SK-N-SH (cell line): ENCODE data around the gene LILRB5. TPM values are rescaled to one million over a fixed set of nuclear protein-coding genes. Genes with fewer than 3 reads are reported as not detected.
A peak's percentile ranks its signal among the peaks of the same experiment; 100 is the strongest.
"Not testable (repeated sequence)": the region's sequence is repeated elsewhere in the genome, so short reads cannot be mapped to it uniquely, and the experiment has no call there.

Experiments used
- CTCF ChIA-PET: fragments of 300-600, 350-600 bp; formaldehyde crosslinking; extraction: SDS; loops from one replicate; lab custom pipeline; 2021; lab: Yijun Ruan, JAX
- POLR2A ChIA-PET: fragments of 350-600 bp; sonication (Branson Sonifier 250); formaldehyde crosslinking; extraction: SDS; loops from one replicate; lab custom pipeline; 2020; ENCODE audit warnings: antibody characterized with exemption, inconsistent platforms; lab: Yijun Ruan, JAX
- DNase-seq: peaks from one replicate; pipeline ENCODE4 v3.0.0; 2012
- H2AFZ ChIP-seq: fragments of 200-600 bp; sonication (generic); 2 replicates; pipeline ENCODE4 v1.8.1; 2016; ENCODE audit warnings: antibody characterized with exemption, mild to moderate bottlenecking, low read depth
- H3F3A ChIP-seq: fragments of 200-600 bp; sonication (generic); replicated peaks from 2 replicates; pipeline ENCODE3; 2016; ENCODE audit warnings: antibody characterized with exemption, mild to moderate bottlenecking; ENCODE audit not compliant: insufficient read depth
- H3K27ac ChIP-seq, 2 experiments: fragments of 200-500 bp in 1 of 2; fragments of 200-600 bp in 1 of 2; sonication (Bioruptor generic) in 1 of 2; sonication (generic), shearing (Covaris generic) in 1 of 2; 2 replicates each; pipeline versions ENCODE4 v1.5.1 to v1.6.1; 2014 to 2016; ENCODE audit warnings: low read depth in 2 of 2, inconsistent platforms in 1 of 2, low read length in 1 of 2, mild to moderate bottlenecking in 1 of 2, mixed read lengths in 1 of 2
- H3K27me3 ChIP-seq: fragments of 200-600 bp; sonication (generic), shearing (Covaris generic); 2 replicates; pipeline ENCODE4 v1.6.1; 2016; ENCODE audit warnings: mixed run types; ENCODE audit not compliant: insufficient read depth
- H3K36me3 ChIP-seq, 2 experiments: fragments of 200-500 bp in 1 of 2; fragments of 200-600 bp in 1 of 2; sonication (Bioruptor generic) in 1 of 2; sonication (generic) in 1 of 2; replicated peaks in 1 of 2; 2 replicates each; pipeline versions ENCODE3 to v1.5.1; 2014 to 2016; ENCODE audit warnings: low read length in 1 of 2, mild to moderate bottlenecking in 1 of 2; ENCODE audit not compliant: insufficient read depth in 2 of 2, control insufficient read depth in 1 of 2
- H3K4me1 ChIP-seq, 2 experiments: fragments of 200-500 bp in 1 of 2; fragments of 200-600 bp in 1 of 2; sonication (Bioruptor generic) in 1 of 2; sonication (generic), shearing (Covaris generic) in 1 of 2; 2 replicates each; pipeline versions ENCODE4 v1.5.1 to v1.6.1; 2014 to 2016; ENCODE audit warnings: low read depth in 1 of 2, low read length in 1 of 2, mixed run types in 1 of 2; ENCODE audit not compliant: insufficient read depth in 2 of 2, control insufficient read depth in 1 of 2
- H3K4me2 ChIP-seq: fragments of 200-600 bp; sonication (generic), shearing (Covaris generic); 2 replicates; pipeline ENCODE4 v1.6.1; 2017; ENCODE audit warnings: mixed run types
- H3K4me3 ChIP-seq, 2 experiments: fragments of 200-500 bp in 1 of 2; fragments of 200-600 bp in 1 of 2; sonication (Bioruptor generic) in 1 of 2; sonication (generic), shearing (Covaris generic) in 1 of 2; 2 replicates each; pipeline versions ENCODE4 v1.5.1 to v1.8.1; 2014 to 2016; ENCODE audit warnings: low read depth in 2 of 2, inconsistent platforms in 1 of 2, low read length in 1 of 2, mild to moderate bottlenecking in 1 of 2, mixed read lengths in 1 of 2, moderate library complexity in 1 of 2
- H3K79me2 ChIP-seq: fragments of 200-600 bp; sonication (generic); 2 replicates; pipeline ENCODE4 v1.8.1; 2017; ENCODE audit warnings: mild to moderate bottlenecking; ENCODE audit not compliant: insufficient read depth
- H3K9ac ChIP-seq: fragments of 200-600 bp; sonication (generic); 2 replicates; pipeline ENCODE4 v1.6.1; 2017; ENCODE audit warnings: mixed run types
- H3K9me2 ChIP-seq: fragments of 200-600 bp; sonication (generic); 2 replicates; pipeline ENCODE4 v1.6.1; 2017; ENCODE audit warnings: mixed run types
- H3K9me3 ChIP-seq: fragments of 200-600 bp; sonication (generic); 2 replicates; pipeline ENCODE4 v1.6.1; 2017; ENCODE audit warnings: mixed run types, mild to moderate bottlenecking, moderate library complexity
- H4K20me1 ChIP-seq: fragments of 200-600 bp; sonication (generic); 2 replicates; pipeline ENCODE4 v1.6.1; 2017; ENCODE audit warnings: mild to moderate bottlenecking, mixed run types; ENCODE audit not compliant: insufficient read depth
- EP300 ChIP-seq, 2 experiments: IDR thresholded peaks; 2 replicates each; pipeline versions ENCODE4 v1.4.0 to v1.6.1; 2012; ENCODE audit warnings: borderline replicate concordance in 1 of 2, low read depth in 1 of 2, low read length in 1 of 2
- EZH2phosphoT487 ChIP-seq: fragments of 200-600 bp; sonication (generic); IDR thresholded peaks from 2 replicates; pipeline ENCODE4 v1.6.1; 2017; ENCODE audit warnings: low read depth, mixed run types, mild to moderate bottlenecking, antibody characterized with exemption, moderate library complexity, borderline replicate concordance
- FOSL2 ChIP-seq: IDR thresholded peaks from 2 replicates; pipeline ENCODE4 v1.4.0; 2012; ENCODE audit warnings: low read depth, mild to moderate bottlenecking, moderate library complexity, borderline replicate concordance
- FOXJ3 ChIP-seq: sonication (generic); formaldehyde crosslinking; IDR thresholded peaks from 2 replicates; pipeline ENCODE4 v1.5.1; 2020; ENCODE audit warnings: mild to moderate bottlenecking, missing genetic modification reagents
- GABPA ChIP-seq: IDR thresholded peaks from 2 replicates; pipeline ENCODE4 v1.4.0; 2012; ENCODE audit warnings: low read depth, mild to moderate bottlenecking
- JUND ChIP-seq: IDR thresholded peaks from 2 replicates; pipeline ENCODE4 v1.4.0; 2012
- MAX ChIP-seq: IDR thresholded peaks from 2 replicates; pipeline ENCODE4 v1.4.0; 2012; ENCODE audit warnings: low read depth
- MEF2A ChIP-seq: IDR thresholded peaks from 2 replicates; pipeline ENCODE4 v1.4.0; 2012; ENCODE audit warnings: low read depth, borderline replicate concordance
- NFIC ChIP-seq: IDR thresholded peaks from 2 replicates; pipeline ENCODE4 v1.4.0; 2012; ENCODE audit warnings: borderline replicate concordance
- POLR2AphosphoS5 ChIP-seq: IDR thresholded peaks from 2 replicates; pipeline ENCODE4 v1.6.1; 2012; ENCODE audit warnings: low read depth, low read length
- RAD21 ChIP-seq: IDR thresholded peaks from 2 replicates; pipeline ENCODE4 v1.6.1; 2012; ENCODE audit warnings: mild to moderate bottlenecking, low read length
- RFX5 ChIP-seq: IDR thresholded peaks from 2 replicates; pipeline ENCODE4 v1.6.1; 2012; ENCODE audit warnings: mild to moderate bottlenecking, improper control_type of control experiment, low read length
- RXRA ChIP-seq: IDR thresholded peaks from 2 replicates; pipeline ENCODE4 v1.4.0; 2012; ENCODE audit warnings: low read depth, mild to moderate bottlenecking, borderline replicate concordance
- TEAD4 ChIP-seq: IDR thresholded peaks from 2 replicates; pipeline ENCODE4 v1.4.0; 2012; ENCODE audit warnings: mild to moderate bottlenecking, borderline replicate concordance; ENCODE audit not compliant: insufficient read depth
- USF1 ChIP-seq: IDR thresholded peaks from 2 replicates; pipeline ENCODE4 v1.4.0; 2012; ENCODE audit warnings: low read depth, borderline replicate concordance
- YY1 ChIP-seq: IDR thresholded peaks from 2 replicates; pipeline ENCODE4 v1.4.0; 2012; ENCODE audit warnings: low read depth, mild to moderate bottlenecking
- WGBS: methylation state at CpG from one replicate; pipeline ENCODE4 v1.1.6; 2017; ENCODE audit warnings: low lambda C conversion rate; 5-methylcytosine and 5-hydroxymethylcytosine counted together
- polyA plus RNA-seq, 3 experiments: library from polyadenylated mRNA; depleted of rRNA; stranded (reverse); fragments of >200 nt; gene quantifications; 2 replicates each; pipeline ENCODE4 v1.2.3, GENCODE V29; 2012
- TF ChIP-seq, protein P1 (sequence below): fragments of 150-350 bp; IDR thresholded peaks from 2 replicates; pipeline ENCODE4 v1.6.1; 2016; ENCODE audit warnings: mild to moderate bottlenecking, low read depth, low read length
- TF ChIP-seq, protein P2 (sequence below): fragments of 150-350 bp; IDR thresholded peaks from 2 replicates; pipeline ENCODE4 v1.6.1; 2017; ENCODE audit warnings: antibody characterized with exemption, low read length, low read depth, borderline replicate concordance
- TF ChIP-seq, protein P3 (sequence below): IDR thresholded peaks from 2 replicates; pipeline ENCODE4; 2012

Gene LILRB5
- polyA plus RNA-seq, 1 of the 3 experiments (the other 2 are of a cell fraction) = not detected

GRCh38 chr19:54207983-54208783, 48.9 kb downstream of the LILRB5 start:
- CTCF ChIA-PET = no interaction called here
- POLR2A ChIA-PET = interaction anchor here (0.9 to 4.5 kb wide), 2 partner anchors 7 to 15 kb away, joined by 3 to 27 read pairs; partner anchors contain the start of genes LILRB3 and RPS9
- Histone ChIP-seq H3K27ac (peak overlapping the region in 1 of 2 experiments; percentile 55; a peak in 2 of 4 replicates), H3K9ac (no peak overlapping the region), H3K79me2 (peaks cover 58% of the 10 kb centered on the region), H4K20me1 (peaks cover 84% of the 10 kb centered on the region), H3K9me2 (no peaks in the 10 kb centered on the region), H3K9me3 (no peaks in the 10 kb centered on the region), H3K27me3 (no peaks in the 10 kb centered on the region), H3F3A (peaks cover 62% of the 10 kb centered on the region), H3K36me3 (peaks cover 46 to 52% of the 10 kb centered on the region in 2 experiments), H3K4me1 (peaks cover 35 to 49% of the 10 kb centered on the region in 2 experiments), H3K4me2 (peak overlapping the region; percentile 43; the same call in 1 of the 2 replicates)
- 94% methylated on average over 11 of the region's 18 CpGs for WGBS
- DNase-seq = no peak
- no peak for TF ChIP-seq FOXJ3 (CRISPR knock-in tag)
- peak; percentile 35; the same call in 1 of the 2 replicates for TF ChIP-seq POLR2AphosphoS5
- TF ChIP-seq, all 33 proteins: peak for 1
- Histone ChIP-seq H3K4me3 (no peak overlapping the region), H2AFZ (no peak overlapping the region)

- Histone ChIP-seq H3K79me2 (peaks cover 64% of the 10 kb centered on the region), H3K4me1 (peaks cover 41 to 54% of the 10 kb centered on the region in 2 experiments), H3K36me3 (peaks cover 51 to 58% of the 10 kb centered on the region in 2 experiments), H3K27ac (no peak overlapping the region), H4K20me1 (peaks cover 89% of the 10 kb centered on the region), H3K27me3 (no peaks in the 10 kb centered on the region), H3K4me2 (0 out of 2 replicates have a peak overlapping the region, but pooled peaks have one; percentile 43), H3F3A (peaks cover 68% of the 10 kb centered on the region), H3K9me2 (no peaks in the 10 kb centered on the region), H3K9me3 (no peaks in the 10 kb centered on the region), H3K9ac (no peak overlapping the region), H3K4me3 (no peak overlapping the region), H2AFZ (no peak overlapping the region)
- WGBS = 91% methylated on average over 5 of the region's 5 CpGs
- TF ChIP-seq RXRA = no peak
- TF ChIP-seq MEF2A = no peak
- no peak for TF ChIP-seq JUND
- no peak for TF ChIP-seq TEAD4
- no peak for TF ChIP-seq EZH2phosphoT487
- TF ChIP-seq, protein P1, sequence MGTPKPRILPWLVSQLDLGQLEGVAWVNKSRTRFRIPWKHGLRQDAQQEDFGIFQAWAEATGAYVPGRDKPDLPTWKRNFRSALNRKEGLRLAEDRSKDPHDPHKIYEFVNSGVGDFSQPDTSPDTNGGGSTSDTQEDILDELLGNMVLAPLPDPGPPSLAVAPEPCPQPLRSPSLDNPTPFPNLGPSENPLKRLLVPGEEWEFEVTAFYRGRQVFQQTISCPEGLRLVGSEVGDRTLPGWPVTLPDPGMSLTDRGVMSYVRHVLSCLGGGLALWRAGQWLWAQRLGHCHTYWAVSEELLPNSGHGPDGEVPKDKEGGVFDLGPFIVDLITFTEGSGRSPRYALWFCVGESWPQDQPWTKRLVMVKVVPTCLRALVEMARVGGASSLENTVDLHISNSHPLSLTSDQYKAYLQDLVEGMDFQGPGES = no peak
- no peak for TF ChIP-seq RAD21
- TF ChIP-seq USF1 = no peak
- TF ChIP-seq GABPA = no peak
- TF ChIP-seq, protein P2, sequence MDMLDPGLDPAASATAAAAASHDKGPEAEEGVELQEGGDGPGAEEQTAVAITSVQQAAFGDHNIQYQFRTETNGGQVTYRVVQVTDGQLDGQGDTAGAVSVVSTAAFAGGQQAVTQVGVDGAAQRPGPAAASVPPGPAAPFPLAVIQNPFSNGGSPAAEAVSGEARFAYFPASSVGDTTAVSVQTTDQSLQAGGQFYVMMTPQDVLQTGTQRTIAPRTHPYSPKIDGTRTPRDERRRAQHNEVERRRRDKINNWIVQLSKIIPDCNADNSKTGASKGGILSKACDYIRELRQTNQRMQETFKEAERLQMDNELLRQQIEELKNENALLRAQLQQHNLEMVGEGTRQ = no peak
- TF ChIP-seq NFIC = no peak
- no peak for TF ChIP-seq YY1
- TF ChIP-seq RFX5 = no peak
- TF ChIP-seq FOSL2 = no peak
- TF ChIP-seq, protein P3, sequence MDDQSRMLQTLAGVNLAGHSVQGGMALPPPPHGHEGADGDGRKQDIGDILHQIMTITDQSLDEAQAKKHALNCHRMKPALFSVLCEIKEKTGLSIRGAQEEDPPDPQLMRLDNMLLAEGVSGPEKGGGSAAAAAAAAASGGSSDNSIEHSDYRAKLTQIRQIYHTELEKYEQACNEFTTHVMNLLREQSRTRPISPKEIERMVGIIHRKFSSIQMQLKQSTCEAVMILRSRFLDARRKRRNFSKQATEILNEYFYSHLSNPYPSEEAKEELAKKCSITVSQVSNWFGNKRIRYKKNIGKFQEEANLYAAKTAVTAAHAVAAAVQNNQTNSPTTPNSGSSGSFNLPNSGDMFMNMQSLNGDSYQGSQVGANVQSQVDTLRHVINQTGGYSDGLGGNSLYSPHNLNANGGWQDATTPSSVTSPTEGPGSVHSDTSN = no peak
- no peak for TF ChIP-seq MAX
- TF ChIP-seq EP300 (IDR thresholded peaks at IDR 0.05; ENCODE audit: borderline replicate concordance in 1 of 2, low read depth in 1 of 2, low read length in 1 of 2) = no peak
- CTCF ChIA-PET = no interaction called here
- no peak for DNase-seq
- POLR2A ChIA-PET = interaction anchor here (0.9 kb wide), 1 partner anchor 16 kb away, joined by 3 read pairs; the partner anchor contains the start of gene LILRB3
These were observed 49.4 kb downstream of the LILRB5 start for GRCh38 chr19:54207676-54207982.

- Histone ChIP-seq H4K20me1 (peaks cover 94% of the 10 kb centered on the region), H3F3A (peaks cover 72% of the 10 kb centered on the region), H3K79me2 (peaks cover 68% of the 10 kb centered on the region), H3K4me1 (peaks cover 45 to 56% of the 10 kb centered on the region in 2 experiments), H3K36me3 (peaks cover 55 to 62% of the 10 kb centered on the region in 2 experiments)
- H3K9me3 ChIP-seq, H3K4me2 ChIP-seq, DNase-seq, H2AFZ ChIP-seq, H3K27ac ChIP-seq, CTCF ChIA-PET, H3K4me3 ChIP-seq, H3K9ac ChIP-seq, H3K9me2 ChIP-seq, POLR2A ChIA-PET, H3K27me3 ChIP-seq: not testable (repeated sequence)
- WGBS = 90% methylated on average over 23 of the region's 23 CpGs
These were observed 49.9 kb downstream of the LILRB5 start for GRCh38 chr19:54207193-54207592.
